ENCODE results near the gene GPR55.

Gene GPR55

GRCh38 chr2:230930928-230931555, 6.0 kb upstream of the GPR55 start:
- H3K27ac ChIP-seq: no peak overlapping the region
- no peak for TF ChIP-seq CTCF (conservative IDR thresholded peaks at IDR 0.05)

GRCh38 chr2:230930149-230930780, 5.2 kb upstream of the GPR55 start:
- H3K27ac ChIP-seq: no peak overlapping the region
- TF ChIP-seq CTCF (conservative IDR thresholded peaks at IDR 0.05): no peak

GRCh38 chr2:230929381-230930148, 4.5 kb upstream of the GPR55 start:
- no peak overlapping the region for H3K27ac ChIP-seq
- no peak for TF ChIP-seq CTCF (conservative IDR thresholded peaks at IDR 0.05)

- H3K27ac ChIP-seq: no peak overlapping the region
- TF ChIP-seq CTCF (conservative IDR thresholded peaks at IDR 0.05): no peak
These were observed 3.8 kb upstream of the GPR55 start for GRCh38 chr2:230928701-230929380.

GRCh38 chr2:230927711-230928341, 2.8 kb upstream of the GPR55 start:
- H3K27ac ChIP-seq: no peak overlapping the region
- TF ChIP-seq CTCF (conservative IDR thresholded peaks at IDR 0.05): no peak

GRCh38 chr2:230925879-230926765, 1.1 kb upstream of the GPR55 start:
- H3K27ac ChIP-seq: no peak overlapping the region
- TF ChIP-seq CTCF (conservative IDR thresholded peaks at IDR 0.05): no peak
